ENCODE measurements around the gene SUPT4H1. TPM values are rescaled to one million over a fixed set of nuclear protein-coding genes. Genes with fewer than 3 reads are reported as not detected.
"Not testable (repeated sequence)": the region's sequence is repeated elsewhere in the genome, so short reads cannot be mapped to it uniquely, and the experiment has no call there.

Gene SUPT4H1
- total RNA-seq, 5 donors from 2014 or later (not counting 1 experiment from before 2014, with no cell fraction given): 40.5 to 77.3 (median 63.2) TPM

- Histone ChIP-seq H3K9me3 (no peaks in the 10 kb centered on the region), H3K27me3 (replicated peaks in 1 of 2; ENCODE audit: control insufficient read depth in 2 of 2, extremely low read depth in 1 of 2, insufficient read depth in 2 of 2, low read length in 1 of 2) (no peaks in the 10 kb centered on the region), H3K27ac (ENCODE audit: low read length) (peak overlapping the region; percentile 97), H3K4me1 (ENCODE audit: control insufficient read depth in 1 of 2, extremely low read depth in 1 of 2, insufficient read depth in 2 of 2, low read length in 2 of 2) (peaks cover 69 to 79% of the 10 kb centered on the region in 2 experiments), H3K36me3 (ENCODE audit: control insufficient read depth in 2 of 2, extremely low read depth in 1 of 2, insufficient read depth in 1 of 2, low read length in 1 of 2) (peaks cover 0 to 48% of the 10 kb centered on the region in 2 donors), H3K4me3 (ENCODE audit: control insufficient read depth in 1 of 2, extremely low read depth in 1 of 2, low read length in 1 of 2) (peak overlapping the region; percentile 55 to 59)
- Mint-ChIP-seq H3K9me3 (no peaks in the 10 kb centered on the region), H3K27ac (peak overlapping the region; percentile 98 to 99), H3K36me3 (peaks cover 49% of the 10 kb centered on the region), H3K27me3 (no peaks in the 10 kb centered on the region), H3K4me3 (peak overlapping the region; percentile 84 to 100 (median 100)), H3K4me1 (peaks cover 91 to 98% (median 94%) of the 10 kb centered on the region in 3 donors)
- DNase-seq: peak; percentile 34 to 86 (median 69)
- no CpG with 5 or more reads among the region's 2 CpGs for WGBS (ENCODE audit: insufficient coverage)
- ATAC-seq (replicated peaks in 1 of 4): peak; percentile 74 to 86 (median 85)
- POLR2A ChIA-PET: interaction anchor here (0.8 to 1.6 kb wide), 9 partner anchors 9 to 76 kb away, joined by 3 to 25 read pairs (median 7); partner anchors contain the start of gene TSPOAP1 (in 1 of the 2)
- CTCF ChIA-PET: interaction anchor here (0.7 to 9.6 kb wide), 16 partner anchors 8 to 660 kb away, joined by 3 to 191 read pairs (median 6); partner anchors contain the start of genes TSPOAP1 (in 2 of the 2), HSF5 (in 1 of the 2) and RNF43 (in 1 of the 2)
Observed at GRCh38 chr17:58344791-58345157, 7.2 kb downstream of the SUPT4H1 start.

- 0% methylated on average over 5 of the region's 9 CpGs for WGBS (ENCODE audit: insufficient coverage)
- DNase-seq: peak; percentile 56 to 95 (median 85)
- Mint-ChIP-seq H3K9me3 (no peaks in the 10 kb centered on the region), H3K36me3 (peaks cover 43% of the 10 kb centered on the region), H3K4me1 (peaks cover 91 to 98% (median 94%) of the 10 kb centered on the region in 3 donors), H3K27me3 (no peaks in the 10 kb centered on the region), H3K27ac (peak overlapping the region; percentile 98 to 99), H3K4me3 (peak overlapping the region; percentile 84 to 100 (median 100))
- ATAC-seq (replicated peaks in 1 of 4): peak; percentile 76 to 83 (median 80)
- Histone ChIP-seq H3K4me3 (ENCODE audit: control insufficient read depth in 1 of 2, extremely low read depth in 1 of 2, low read length in 1 of 2) (peak overlapping the region; percentile 55 to 59), H3K27me3 (replicated peaks in 1 of 2; ENCODE audit: control insufficient read depth in 2 of 2, extremely low read depth in 1 of 2, insufficient read depth in 2 of 2, low read length in 1 of 2) (no peaks in the 10 kb centered on the region), H3K36me3 (ENCODE audit: control insufficient read depth in 2 of 2, extremely low read depth in 1 of 2, insufficient read depth in 1 of 2, low read length in 1 of 2) (peaks cover 0 to 42% of the 10 kb centered on the region in 2 donors), H3K9me3 (no peaks in the 10 kb centered on the region), H3K27ac (ENCODE audit: low read length) (peak overlapping the region; percentile 97), H3K4me1 (ENCODE audit: control insufficient read depth in 1 of 2, extremely low read depth in 1 of 2, insufficient read depth in 2 of 2, low read length in 2 of 2) (peaks cover 69 to 84% of the 10 kb centered on the region in 2 experiments)
- ChIA-PET CTCF (interaction anchor here (0.7 to 9.6 kb wide), 17 partner anchors 8 to 660 kb away, joined by 3 to 191 read pairs (median 6); partner anchors contain the start of genes TSPOAP1 (in 2 of the 2), HSF5 (in 1 of the 2), RNF43 (in 1 of the 2) and SUPT4H1 (in 1 of the 2)), POLR2A (interaction anchor here (0.5 to 1.6 kb wide), 14 partner anchors 8 to 1486 kb away, joined by 3 to 25 read pairs (median 4); partner anchors contain the start of genes DYNLL2 (in 1 of the 2) and TSPOAP1 (in 1 of the 2))
Observed at GRCh38 chr17:58344047-58344790, 7.8 kb downstream of the SUPT4H1 start.

- Mint-ChIP-seq H3K27ac (peak overlapping the region; percentile 98 to 99), H3K36me3 (peaks cover 33% of the 10 kb centered on the region), H3K9me3 (no peaks in the 10 kb centered on the region), H3K4me1 (peaks cover 91 to 98% (median 91%) of the 10 kb centered on the region in 3 donors), H3K4me3 (peak overlapping the region; percentile 84 to 100 (median 100)), H3K27me3 (no peaks in the 10 kb centered on the region)
- CTCF ChIA-PET: interaction anchor here (1.9 to 9.6 kb wide), 6 partner anchors 8 to 74 kb away, joined by 5 to 191 read pairs (median 28); partner anchors contain the start of genes RNF43 (in 1 of the 2) and SUPT4H1 (in 1 of the 2)
- Histone ChIP-seq H3K36me3 (ENCODE audit: control insufficient read depth in 2 of 2, extremely low read depth in 1 of 2, insufficient read depth in 1 of 2, low read length in 1 of 2) (peaks cover 0 to 32% of the 10 kb centered on the region in 2 donors), H3K4me1 (ENCODE audit: control insufficient read depth in 1 of 2, extremely low read depth in 1 of 2, insufficient read depth in 2 of 2, low read length in 2 of 2) (peaks cover 70 to 93% of the 10 kb centered on the region in 2 experiments), H3K27ac (ENCODE audit: low read length) (peak overlapping the region; percentile 97), H3K9me3 (no peaks in the 10 kb centered on the region), H3K4me3 (ENCODE audit: control insufficient read depth in 1 of 2, extremely low read depth in 1 of 2, low read length in 1 of 2) (peak overlapping the region; percentile 55 to 59), H3K27me3 (replicated peaks in 1 of 2; ENCODE audit: control insufficient read depth in 2 of 2, extremely low read depth in 1 of 2, insufficient read depth in 2 of 2, low read length in 1 of 2) (no peaks in the 10 kb centered on the region)
- ATAC-seq (replicated peaks in 1 of 4) (no peak), DNase-seq (no peak)
- WGBS (ENCODE audit: insufficient coverage): no CpG with 5 or more reads among the region's 4 CpGs
- POLR2A ChIA-PET: interaction anchor here in 1 of 2 donors (1.1 kb wide), 1 partner anchor 16 kb away, joined by 3 read pairs; no protein-coding TSS in a partner anchor
Observed at GRCh38 chr17:58343131-58343530, 8.9 kb downstream of the SUPT4H1 start.

GRCh38 chr17:58341861-58342475 is 10.0 kb downstream of the SUPT4H1 start:
- Histone ChIP-seq H3K36me3 (ENCODE audit: control insufficient read depth in 2 of 2, extremely low read depth in 1 of 2, insufficient read depth in 1 of 2, low read length in 1 of 2) (peaks cover 0 to 20% of the 10 kb centered on the region in 2 donors), H3K9me3 (no peaks in the 10 kb centered on the region), H3K4me3 (ENCODE audit: control insufficient read depth in 1 of 2, extremely low read depth in 1 of 2, low read length in 1 of 2) (peak overlapping the region; percentile 55 to 59), H3K4me1 (ENCODE audit: control insufficient read depth in 1 of 2, extremely low read depth in 1 of 2, insufficient read depth in 2 of 2, low read length in 2 of 2) (peaks cover 60 to 96% of the 10 kb centered on the region in 2 experiments), H3K27me3 (replicated peaks in 1 of 2; ENCODE audit: control insufficient read depth in 2 of 2, extremely low read depth in 1 of 2, insufficient read depth in 2 of 2, low read length in 1 of 2) (no peaks in the 10 kb centered on the region), H3K27ac (ENCODE audit: low read length) (peak overlapping the region; percentile 97)
- DNase-seq (peak in 1 of 35 experiments; percentile 49), ATAC-seq (replicated peaks in 1 of 4) (no peak)
- 0% methylated on average over 1 of the region's 4 CpGs for WGBS (ENCODE audit: insufficient coverage)
- POLR2A ChIA-PET: interaction anchor here (0.7 to 1.2 kb wide), 3 partner anchors 9 to 121 kb away, joined by 3 to 8 read pairs (median 3); no protein-coding TSS in a partner anchor
- Mint-ChIP-seq H3K36me3 (peaks cover 23% of the 10 kb centered on the region), H3K27me3 (no peaks in the 10 kb centered on the region), H3K9me3 (no peaks in the 10 kb centered on the region), H3K4me3 (peak overlapping the region; percentile 84 to 100 (median 100)), H3K4me1 (peaks cover 86 to 96% (median 96%) of the 10 kb centered on the region in 3 donors), H3K27ac (peak overlapping the region; percentile 98 to 99)
- CTCF ChIA-PET: interaction anchor here in 1 of 2 donors (0.7 to 9.6 kb wide), 3 partner anchors 10 to 26 kb away, joined by 3 to 191 read pairs (median 6); partner anchors contain the start of gene SUPT4H1

GRCh38 chr17:58341136-58341860 is 10.7 kb downstream of the SUPT4H1 start:
- not testable (repeated sequence) for H3K9me3 Mint-ChIP-seq; H3K27me3 Mint-ChIP-seq; H3K9me3 ChIP-seq; H3K27me3 ChIP-seq (replicated peaks in 1 of 2; ENCODE audit: control insufficient read depth in 2 of 2, extremely low read depth in 1 of 2, insufficient read depth in 2 of 2, low read length in 1 of 2); DNase-seq; ATAC-seq (replicated peaks in 1 of 4)
- Mint-ChIP-seq H3K36me3 (peaks cover 21% of the 10 kb centered on the region), H3K4me3 (peak overlapping the region; percentile 84 to 100 (median 100)), H3K27ac (peak overlapping the region; percentile 98 to 99), H3K4me1 (peaks cover 86 to 98% (median 96%) of the 10 kb centered on the region in 3 donors)
- H3K27ac ChIP-seq (ENCODE audit: low read length): peak overlapping the region; percentile 97
- CTCF ChIA-PET: interaction anchor here (0.7 to 9.6 kb wide), 4 partner anchors 11 to 109 kb away, joined by 3 to 191 read pairs (median 4); partner anchors contain the start of gene SUPT4H1 (in 1 of the 2)
- POLR2A ChIA-PET: interaction anchor here (0.7 to 1.2 kb wide), 4 partner anchors 9 to 121 kb away, joined by 3 to 8 read pairs (median 4); no protein-coding TSS in a partner anchor
- 50% methylated on average over 1 of the region's 11 CpGs for WGBS (ENCODE audit: insufficient coverage)
- H3K36me3 ChIP-seq (ENCODE audit: control insufficient read depth in 2 of 2, extremely low read depth in 1 of 2, insufficient read depth in 1 of 2, low read length in 1 of 2): peaks cover 0 to 14% of the 10 kb centered on the region in 2 donors
- peaks cover 61 to 98% of the 10 kb centered on the region in 2 experiments for H3K4me1 ChIP-seq (ENCODE audit: control insufficient read depth in 1 of 2, extremely low read depth in 1 of 2, insufficient read depth in 2 of 2, low read length in 2 of 2)
- peak overlapping the region; percentile 3 to 100 for H3K4me3 ChIP-seq (ENCODE audit: control insufficient read depth in 1 of 2, extremely low read depth in 1 of 2, low read length in 1 of 2)

Data from T-cell (primary cell).